ENCODE results near the gene MCFD2.

Gene MCFD2

GRCh38 chr2:46858702-46859090 lies 56.9 kb downstream of the MCFD2 start:
- no peak for TF ChIP-seq TEAD4 (IDR thresholded peaks at IDR 0.05)
- no peak for TF ChIP-seq TCF12 (IDR thresholded peaks at IDR 0.05; ENCODE audit: low read depth)
- TF ChIP-seq CREB1 (IDR thresholded peaks at IDR 0.05; ENCODE audit: low read depth), result no peak
- no peak for TF ChIP-seq EP300 (IDR thresholded peaks at IDR 0.05; ENCODE audit: borderline replicate concordance)
- TF ChIP-seq ZBTB7A (IDR thresholded peaks at IDR 0.05; ENCODE audit: low read depth), result no peak
- no peak for TF ChIP-seq TAF1 (IDR thresholded peaks at IDR 0.05; ENCODE audit: low read depth)
- no peak for TF ChIP-seq YY1 (IDR thresholded peaks at IDR 0.05; ENCODE audit: low read depth)
- no peak for TF ChIP-seq FOXM1 (IDR thresholded peaks at IDR 0.05; ENCODE audit: borderline replicate concordance, low read depth)
- TF ChIP-seq CEBPB (IDR thresholded peaks at IDR 0.05), result no peak
- TF ChIP-seq REST (IDR thresholded peaks at IDR 0.05; ENCODE audit: low read depth), result no peak
- TF ChIP-seq EGR1 (IDR thresholded peaks at IDR 0.05), result no peak
- no peak for TF ChIP-seq NFIC (IDR thresholded peaks at IDR 0.05)
- TF ChIP-seq, protein P1, sequence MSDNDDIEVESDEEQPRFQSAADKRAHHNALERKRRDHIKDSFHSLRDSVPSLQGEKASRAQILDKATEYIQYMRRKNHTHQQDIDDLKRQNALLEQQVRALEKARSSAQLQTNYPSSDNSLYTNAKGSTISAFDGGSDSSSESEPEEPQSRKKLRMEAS (IDR thresholded peaks at IDR 0.05), result no peak
- no peak for TF ChIP-seq RAD21 (IDR thresholded peaks at IDR 0.05; ENCODE audit: low read depth)
- TF ChIP-seq, protein P2, sequence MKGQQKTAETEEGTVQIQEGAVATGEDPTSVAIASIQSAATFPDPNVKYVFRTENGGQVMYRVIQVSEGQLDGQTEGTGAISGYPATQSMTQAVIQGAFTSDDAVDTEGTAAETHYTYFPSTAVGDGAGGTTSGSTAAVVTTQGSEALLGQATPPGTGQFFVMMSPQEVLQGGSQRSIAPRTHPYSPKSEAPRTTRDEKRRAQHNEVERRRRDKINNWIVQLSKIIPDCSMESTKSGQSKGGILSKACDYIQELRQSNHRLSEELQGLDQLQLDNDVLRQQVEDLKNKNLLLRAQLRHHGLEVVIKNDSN (IDR thresholded peaks at IDR 0.05), result no peak

DNA sequence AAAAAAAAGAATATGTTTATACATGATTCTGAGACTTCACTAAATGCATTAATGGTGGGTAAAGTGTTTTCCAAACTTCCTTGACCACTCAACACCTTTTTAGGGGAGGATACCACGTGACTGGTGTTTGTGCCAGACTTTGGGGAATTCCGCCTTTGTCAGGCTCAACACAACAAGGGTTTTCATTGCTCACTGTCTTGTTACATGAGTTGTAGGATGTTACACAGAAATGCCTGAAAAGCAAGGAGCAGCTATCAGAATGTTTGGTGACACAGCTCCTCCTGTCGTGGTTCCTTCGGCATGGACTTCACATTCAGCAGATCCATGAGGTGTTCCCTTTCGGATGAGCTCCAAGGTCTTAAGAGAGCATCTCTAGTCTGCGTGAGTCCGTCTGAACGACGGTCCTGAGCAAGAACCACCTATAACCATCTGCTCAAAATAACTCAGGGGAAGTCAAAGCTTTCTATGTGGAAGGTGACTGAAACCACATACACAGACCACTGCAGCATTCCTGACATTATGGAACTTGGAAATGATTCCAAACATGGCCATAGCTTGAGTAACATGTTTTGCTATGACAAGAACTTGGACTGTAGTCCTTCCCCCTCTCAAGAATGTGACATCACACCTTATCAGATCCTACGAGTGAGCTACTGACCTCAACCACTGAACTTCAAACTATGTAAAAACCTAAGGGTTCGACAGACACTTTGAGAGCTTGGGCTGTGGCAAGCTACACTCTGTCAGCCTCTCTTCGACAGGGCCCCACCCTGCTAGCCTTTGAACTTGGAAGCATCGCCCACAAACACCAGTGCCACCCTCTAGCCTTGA lies 57.5 kb downstream of the MCFD2 start:
- TF ChIP-seq, protein P2 (IDR thresholded peaks at IDR 0.05), result no peak
- no peak for TF ChIP-seq FOXM1 (IDR thresholded peaks at IDR 0.05; ENCODE audit: borderline replicate concordance, low read depth)
- TF ChIP-seq TAF1 (IDR thresholded peaks at IDR 0.05; ENCODE audit: low read depth), result no peak
- no peak for TF ChIP-seq YY1 (IDR thresholded peaks at IDR 0.05; ENCODE audit: low read depth)
- TF ChIP-seq ZBTB7A (IDR thresholded peaks at IDR 0.05; ENCODE audit: low read depth), result no peak
- no peak for TF ChIP-seq EP300 (IDR thresholded peaks at IDR 0.05; ENCODE audit: borderline replicate concordance)
- no peak for TF ChIP-seq RAD21 (IDR thresholded peaks at IDR 0.05; ENCODE audit: low read depth)
- no peak for TF ChIP-seq REST (IDR thresholded peaks at IDR 0.05; ENCODE audit: low read depth)
- TF ChIP-seq, protein P1 (IDR thresholded peaks at IDR 0.05), result no peak
- TF ChIP-seq CREB1 (IDR thresholded peaks at IDR 0.05; ENCODE audit: low read depth), result no peak
- TF ChIP-seq NFIC (IDR thresholded peaks at IDR 0.05), result no peak

DNA sequence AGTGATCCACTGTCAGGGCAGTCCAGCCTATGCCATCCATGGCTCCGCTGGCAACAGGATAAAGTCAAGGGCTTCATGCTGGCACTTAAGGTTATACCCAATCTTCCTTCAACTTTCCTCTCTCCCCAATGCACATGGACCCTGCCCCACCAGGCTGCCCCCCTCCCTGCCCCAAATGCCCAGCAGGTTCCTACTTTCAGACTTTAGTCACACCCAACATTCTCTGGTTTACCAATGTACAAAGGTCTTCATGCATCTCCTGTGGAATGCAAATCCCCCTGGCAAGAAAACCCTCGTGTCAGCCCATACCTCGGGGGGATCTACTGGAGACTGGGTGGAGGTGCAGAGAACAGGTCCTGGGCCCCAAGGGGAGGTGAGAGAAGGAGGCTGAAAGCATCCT lies 59.3 kb downstream of the MCFD2 start:
- TF ChIP-seq CREB1 (IDR thresholded peaks at IDR 0.05; ENCODE audit: low read depth) (no peak), RAD21 (IDR thresholded peaks at IDR 0.05; ENCODE audit: low read depth) (no peak), CEBPB (IDR thresholded peaks at IDR 0.05) (no peak), TEAD4 (IDR thresholded peaks at IDR 0.05) (no peak), TCF12 (IDR thresholded peaks at IDR 0.05; ENCODE audit: low read depth) (no peak), REST (IDR thresholded peaks at IDR 0.05; ENCODE audit: low read depth) (no peak), FOXM1 (IDR thresholded peaks at IDR 0.05; ENCODE audit: borderline replicate concordance, low read depth) (no peak), YY1 (IDR thresholded peaks at IDR 0.05; ENCODE audit: low read depth) (no peak), EP300 (IDR thresholded peaks at IDR 0.05; ENCODE audit: borderline replicate concordance) (no peak), EGR1 (IDR thresholded peaks at IDR 0.05) (no peak), TAF1 (IDR thresholded peaks at IDR 0.05; ENCODE audit: low read depth) (no peak), NFIC (IDR thresholded peaks at IDR 0.05) (no peak), ZBTB7A (IDR thresholded peaks at IDR 0.05; ENCODE audit: low read depth) (no peak)
- TF ChIP-seq, protein P1 (IDR thresholded peaks at IDR 0.05), result no peak
- TF ChIP-seq, protein P2 (IDR thresholded peaks at IDR 0.05), result no peak

All from Ishikawa (cell line).